Measurements from ENCODE around the gene CCL19.

- no peak for TF ChIP-seq CHD2 (IDR thresholded peaks at IDR 0.05; ENCODE audit: low read length)
- TF ChIP-seq RAD21 (IDR thresholded peaks at IDR 0.05 in 1 of 2, conservative IDR thresholded peaks at IDR 0.05 in 1 of 2; ENCODE audit: low read depth in 2 of 2, low read length in 2 of 2), result no peak
- no peak for TF ChIP-seq ZNF274 (IDR thresholded peaks at IDR 0.05; ENCODE audit: borderline replicate concordance, extremely low read depth, low read length)
- no peak for TF ChIP-seq PHF8 (conservative IDR thresholded peaks at IDR 0.05; ENCODE audit: low read depth, low read length)
- TF ChIP-seq ATF2 (IDR thresholded peaks at IDR 0.05; ENCODE audit: low read length), result no peak
- TF ChIP-seq TAF7 (optimal IDR thresholded peaks at IDR 0.05; ENCODE audit: borderline replicate concordance, low read depth, low read length), result no peak
- no peak for TF ChIP-seq CTCF (IDR thresholded peaks at IDR 0.05; ENCODE audit: control extremely low read depth in 1 of 3, insufficient read depth in 1 of 3, low read depth in 1 of 3, low read length in 3 of 3)
- TF ChIP-seq EP300 (IDR thresholded peaks at IDR 0.05; ENCODE audit: borderline replicate concordance in 1 of 2, low read depth in 2 of 2, low read length in 2 of 2), result no peak
- TF ChIP-seq FOSL1 (IDR thresholded peaks at IDR 0.05; ENCODE audit: insufficient read depth, low read depth, low read length), result no peak
- no peak for TF ChIP-seq POLR2A (IDR thresholded peaks at IDR 0.05; ENCODE audit: control extremely low read depth in 1 of 2, low read depth in 2 of 2, low read length in 2 of 2)
- TF ChIP-seq BACH1 (IDR thresholded peaks at IDR 0.05; ENCODE audit: low read length), result no peak
- TF ChIP-seq SIN3A (conservative IDR thresholded peaks at IDR 0.05 in 1 of 2, IDR thresholded peaks at IDR 0.05 in 1 of 2; ENCODE audit: low read depth in 1 of 2, low read length in 2 of 2), result no peak
- no peak for TF ChIP-seq RXRA (IDR thresholded peaks at IDR 0.05; ENCODE audit: insufficient read depth, low read depth, low read length)
These were observed 15.2 kb downstream of the CCL19 start for GRCh38 chr9:34675869-34676268.
